NT2/D1 (cell line): Measurements from ENCODE around the gene DYSF.

Experiments
- SUZ12 ChIP-seq: IDR thresholded peaks from 2 replicates; pipeline ENCODE4 v1.6.1; 2011; ENCODE audit not compliant: insufficient read length, insufficient read depth; ENCODE audit errors: extremely low read depth
- YY1 ChIP-seq: IDR thresholded peaks from 2 replicates; pipeline ENCODE4 v1.6.1; 2011; ENCODE audit not compliant: insufficient read length, insufficient read depth
- ZNF274 ChIP-seq: IDR thresholded peaks from 2 replicates; pipeline ENCODE4 v1.6.1; 2011; ENCODE audit warnings: mild to moderate bottlenecking, low read depth, low read length

DNA sequence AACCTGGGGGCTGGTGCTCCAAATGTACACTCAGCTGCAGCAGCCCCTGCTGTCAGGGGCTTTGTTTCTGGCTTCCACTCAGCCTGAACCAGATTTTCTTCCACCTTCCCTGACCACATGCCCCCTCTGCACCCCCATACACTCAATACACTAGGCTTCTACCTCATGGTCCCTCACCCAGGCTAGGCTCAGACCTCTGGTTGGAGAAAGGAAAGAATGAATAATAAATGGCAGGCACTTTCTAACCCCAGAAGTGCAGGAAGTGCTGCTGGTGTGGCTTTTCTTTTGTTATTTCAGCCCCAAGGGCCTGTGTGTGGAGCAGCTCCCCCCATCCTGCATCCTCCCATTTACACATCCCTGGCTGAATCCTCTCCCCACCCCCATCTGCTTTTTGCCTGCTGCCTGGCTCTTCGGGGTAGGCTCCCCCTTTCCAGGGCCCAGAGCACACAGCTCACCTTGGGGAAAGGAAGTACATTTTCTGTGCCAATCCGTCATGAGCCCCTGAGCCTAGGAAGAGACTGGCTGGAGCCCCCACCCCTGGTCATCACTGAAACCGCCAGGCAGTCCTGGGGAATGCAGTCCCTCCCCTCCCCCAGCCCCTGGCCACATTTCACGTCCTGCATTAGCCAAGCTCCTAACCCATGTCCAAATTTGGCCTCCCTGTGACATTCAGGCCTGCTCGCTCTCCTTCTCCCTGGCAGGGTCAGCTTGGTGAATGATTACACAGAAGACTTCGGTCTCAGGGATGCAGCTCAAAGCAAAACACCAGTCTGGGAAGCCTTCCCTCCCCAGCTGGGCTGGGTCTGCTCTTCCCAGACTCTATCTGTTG, 2.6 kb downstream of the DYSF start:
- TF ChIP-seq YY1, result no peak
- no peak for TF ChIP-seq ZNF274
- no peak for TF ChIP-seq SUZ12
